ENCODE results near the gene RPP25L.

GRCh38 chr9:34646211-34647083, 34.5 kb upstream of the RPP25L start, which contains the start of gene GALT:
- peak; percentile 44 for TF ChIP-seq CTCF (IDR thresholded peaks at IDR 0.05; ENCODE audit: insufficient read depth, low read length)
- TF ChIP-seq REST (IDR thresholded peaks at IDR 0.05; ENCODE audit: insufficient replicate concordance, low read depth), result peak; percentile 32
- peak; percentile 49; the same call in 1 of the 2 replicates for TF ChIP-seq POLR2AphosphoS5 (IDR thresholded peaks at IDR 0.05; ENCODE audit: low read depth)
- 0 out of 2 replicates have a peak, but pooled peaks have one; percentile 11 for TF ChIP-seq GABPA (IDR thresholded peaks at IDR 0.05; ENCODE audit: low read depth)
